Activated CD4-positive, alpha-beta T cell treated with anti-CD3 and anti-CD28 coated beads, Interleukin-2, amount 50 U/mL, for 4 hours (primary cell): ENCODE data around the gene KCNG2.

ENCODE experiments used
- DNase-seq, 2 experiments: peaks; one replicate each; pipeline ENCODE4 v3.0.0-alpha.2; 2020

The KCNG2 gene

DNA sequence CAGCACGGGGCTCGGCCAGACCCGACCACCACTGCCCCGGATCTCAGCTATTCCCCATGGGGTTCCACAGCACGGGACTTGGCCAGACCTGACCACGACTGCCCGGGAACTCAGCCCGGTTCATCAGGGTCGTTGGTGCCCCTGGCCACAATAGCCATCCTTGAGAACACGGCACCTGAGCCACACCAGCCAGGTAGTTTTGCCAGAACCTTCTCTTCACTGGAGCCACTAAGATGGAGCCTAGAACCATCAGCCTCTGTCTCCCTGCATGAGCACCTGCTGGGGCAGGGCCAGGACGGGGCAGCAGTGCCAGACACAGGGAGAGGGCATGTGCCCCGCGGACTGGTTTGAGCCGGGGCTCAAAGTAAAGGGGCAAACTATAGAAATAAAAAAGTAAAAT is 11.4 kb upstream of the KCNG2 start:
- DNase-seq: no peak

DNA sequence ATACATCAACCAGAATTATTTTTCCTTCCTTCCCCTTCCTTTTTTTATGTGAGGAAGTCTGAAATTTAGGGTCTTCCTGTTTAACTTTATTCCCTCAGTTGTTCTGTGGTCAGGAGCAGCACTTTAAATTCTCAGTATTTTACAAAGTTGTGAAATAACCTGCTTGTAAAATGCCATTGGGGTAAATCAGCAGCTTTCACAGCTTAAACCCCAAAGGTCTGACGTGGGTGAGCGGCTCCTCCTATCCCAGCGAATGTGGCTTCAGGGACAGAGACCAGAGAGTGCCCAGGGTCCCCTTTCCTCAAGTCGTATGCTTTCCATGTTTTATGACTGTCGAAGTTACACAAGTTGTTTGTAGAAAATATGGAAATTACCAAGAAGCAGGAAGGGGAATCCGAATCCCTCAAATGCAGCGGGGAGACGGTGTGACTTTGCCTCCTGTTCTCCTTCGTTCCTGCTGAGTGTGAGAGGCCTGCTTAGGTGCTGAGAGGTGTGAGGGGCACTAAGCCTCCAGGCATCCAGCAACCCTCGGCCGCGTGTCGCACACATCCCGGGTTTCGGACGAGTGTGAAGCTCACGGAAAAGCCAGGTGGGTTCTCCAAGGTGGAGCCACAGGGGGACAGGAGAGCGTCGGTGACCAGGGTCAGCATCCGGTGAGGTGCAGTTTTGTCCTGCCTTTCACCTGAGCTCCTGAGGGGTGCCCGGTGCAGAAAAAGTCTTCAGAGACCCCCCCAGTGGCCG is 10.8 kb upstream of the KCNG2 start:
- no peak for DNase-seq

DNA sequence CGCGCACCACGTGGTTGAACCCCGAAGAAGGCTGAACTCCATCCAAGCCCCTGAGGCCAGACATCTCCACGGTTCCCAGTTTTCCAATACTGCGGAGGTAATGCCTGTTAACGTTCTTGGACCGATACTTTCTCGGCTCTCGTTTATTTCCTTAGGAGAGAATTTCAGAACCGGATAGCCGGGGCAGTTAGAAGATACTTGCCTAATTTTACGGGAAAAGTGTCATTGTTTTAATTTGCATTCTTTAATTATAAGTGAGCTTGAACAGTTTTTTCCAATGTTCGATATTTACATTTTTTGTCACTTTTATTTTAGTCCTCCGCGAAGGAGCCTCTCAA is 10.2 kb upstream of the KCNG2 start:
- no peak for DNase-seq

DNA sequence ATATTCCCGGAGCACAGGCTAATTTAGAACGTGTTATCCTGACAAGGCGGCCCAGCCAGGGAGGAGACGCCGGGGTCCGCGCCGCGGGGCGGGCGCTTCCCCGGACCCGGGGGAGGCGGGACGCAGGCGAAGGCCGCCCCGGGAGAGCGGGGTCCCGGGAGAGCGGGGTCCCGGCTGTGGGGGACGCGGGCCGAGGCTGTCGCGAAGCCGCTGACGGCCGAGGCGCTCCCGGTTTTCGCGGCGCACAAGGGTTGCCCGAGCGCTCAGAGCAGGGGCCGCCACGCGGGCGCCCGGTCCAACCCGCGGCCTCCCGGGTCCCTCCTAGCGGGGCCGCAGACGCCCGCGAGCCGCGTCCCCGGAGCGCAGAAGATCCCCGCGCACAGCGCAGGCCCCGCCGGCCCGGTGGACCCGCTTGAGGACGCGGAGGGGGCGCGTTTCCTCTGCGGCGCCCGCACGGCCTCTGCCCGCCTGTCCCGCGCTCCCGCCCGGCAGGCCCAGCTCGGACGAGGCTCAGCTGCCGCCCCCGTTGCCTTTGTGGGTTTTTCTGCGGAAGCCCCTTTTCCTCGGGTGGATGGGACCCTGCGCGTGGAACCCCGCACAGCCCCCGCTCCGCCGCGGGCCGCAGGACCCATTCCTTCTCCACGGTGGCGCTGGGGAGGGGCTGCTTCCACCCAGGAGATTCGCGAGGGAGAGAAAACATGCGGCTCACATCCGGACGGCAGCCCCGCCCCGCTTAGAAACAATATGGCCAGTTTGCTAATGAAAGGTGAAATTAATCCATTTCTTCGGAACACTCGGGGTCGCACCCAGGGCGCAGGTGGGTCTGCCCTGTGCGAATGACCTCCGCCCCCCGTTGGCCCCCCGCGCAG is 9.6 kb upstream of the KCNG2 start:
- DNase-seq: no peak

DNA sequence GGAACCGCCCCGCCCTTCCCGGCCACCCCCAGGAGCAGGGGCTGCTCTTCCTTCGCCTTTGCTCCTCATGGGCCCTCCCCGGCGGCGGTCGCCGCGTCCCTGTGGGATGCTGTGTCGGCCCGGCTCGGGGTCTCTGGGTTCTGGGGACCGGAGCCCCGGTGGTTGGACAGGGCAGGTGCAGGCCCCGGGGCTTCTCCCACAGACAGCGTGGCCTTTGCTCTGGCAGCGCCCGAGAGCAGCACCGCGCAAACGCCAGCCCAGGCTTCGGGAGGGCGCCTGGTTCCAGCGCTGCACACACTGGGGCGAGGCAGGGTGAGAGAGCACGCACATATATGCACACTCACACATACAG is 9.0 kb upstream of the KCNG2 start:
- DNase-seq: no peak

DNA sequence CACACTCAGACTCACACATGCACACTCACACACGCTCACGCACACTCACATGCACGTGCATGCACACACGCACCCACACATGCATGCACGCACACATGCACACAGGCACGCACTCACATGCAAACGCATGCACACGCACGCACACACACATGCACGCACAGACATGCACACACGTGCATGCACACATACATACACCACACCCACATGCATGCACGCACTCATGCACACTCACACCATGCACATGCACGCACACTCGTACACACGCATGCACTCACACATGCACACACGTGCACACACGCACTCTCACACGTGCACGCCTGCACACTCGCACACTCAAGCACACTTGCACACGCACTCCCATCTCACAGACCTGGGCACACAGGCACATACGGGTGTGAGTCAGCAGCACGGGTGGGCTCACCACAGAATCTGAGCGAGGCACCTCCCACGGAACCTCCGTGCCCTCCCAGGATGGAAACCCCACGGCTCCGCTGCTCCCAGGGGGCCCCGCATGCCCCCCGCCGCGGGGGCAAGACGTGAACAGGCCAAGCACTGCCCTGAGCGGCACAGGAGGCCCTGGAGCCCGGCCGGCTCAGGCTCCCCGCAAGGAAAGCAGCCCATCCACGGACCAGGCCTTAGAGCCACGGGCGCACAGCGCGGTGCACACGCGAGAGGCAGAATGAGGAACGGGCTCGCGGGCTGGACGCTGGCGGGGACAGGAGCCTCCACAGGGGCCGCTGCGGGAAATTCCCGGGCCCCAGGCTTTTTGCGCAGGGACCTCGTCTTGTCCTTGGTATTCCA is 8.4 kb upstream of the KCNG2 start:
- DNase-seq: no peak

DNA sequence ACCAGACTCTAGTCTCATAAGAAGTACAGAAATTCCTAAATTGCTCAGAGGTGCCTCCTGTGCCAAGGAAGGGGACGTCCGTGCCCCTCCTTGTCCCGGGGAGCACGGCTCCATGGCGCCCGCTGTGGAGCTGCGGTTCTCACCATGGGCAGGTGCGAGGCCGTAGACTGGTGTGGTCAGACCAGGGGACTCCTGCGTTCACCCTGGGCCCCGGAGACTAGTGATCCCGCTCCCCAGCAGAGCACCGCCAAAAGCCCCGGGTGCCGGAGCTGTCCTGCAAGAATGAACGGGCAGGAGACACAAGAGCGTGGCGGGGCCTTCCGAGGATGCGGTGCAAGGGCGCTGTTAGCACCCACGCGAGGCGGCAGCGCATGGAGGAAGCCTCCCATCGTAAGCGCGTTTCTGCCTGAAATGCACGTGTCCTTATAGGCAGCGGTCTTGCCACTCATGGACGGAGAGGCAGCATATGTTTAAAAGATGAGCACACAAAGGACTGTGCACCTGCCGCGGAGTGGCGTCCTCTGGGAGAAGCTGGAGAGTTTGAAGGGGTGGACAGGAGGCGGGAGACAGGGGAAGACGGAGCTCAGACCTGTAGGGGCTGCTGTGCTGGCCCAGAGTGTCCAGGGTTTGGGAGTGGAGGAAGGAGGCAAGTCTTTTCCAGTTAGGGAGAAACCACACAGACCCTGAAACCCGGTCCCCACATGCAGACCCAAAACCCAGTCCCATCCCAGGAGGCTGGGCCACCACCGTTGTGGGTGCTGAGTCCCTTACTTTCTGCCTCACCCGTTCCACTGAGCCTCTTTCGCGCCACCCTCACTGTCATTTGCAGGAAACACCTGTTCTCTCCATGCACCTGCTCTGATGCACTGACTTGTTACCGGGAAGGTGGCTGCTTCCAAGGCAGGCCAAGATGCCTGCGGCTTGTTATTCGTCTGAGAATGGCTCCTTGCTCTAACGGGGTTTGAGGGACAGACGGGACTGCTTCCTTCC is 7.5 kb upstream of the KCNG2 start:
- no peak for DNase-seq

DNA sequence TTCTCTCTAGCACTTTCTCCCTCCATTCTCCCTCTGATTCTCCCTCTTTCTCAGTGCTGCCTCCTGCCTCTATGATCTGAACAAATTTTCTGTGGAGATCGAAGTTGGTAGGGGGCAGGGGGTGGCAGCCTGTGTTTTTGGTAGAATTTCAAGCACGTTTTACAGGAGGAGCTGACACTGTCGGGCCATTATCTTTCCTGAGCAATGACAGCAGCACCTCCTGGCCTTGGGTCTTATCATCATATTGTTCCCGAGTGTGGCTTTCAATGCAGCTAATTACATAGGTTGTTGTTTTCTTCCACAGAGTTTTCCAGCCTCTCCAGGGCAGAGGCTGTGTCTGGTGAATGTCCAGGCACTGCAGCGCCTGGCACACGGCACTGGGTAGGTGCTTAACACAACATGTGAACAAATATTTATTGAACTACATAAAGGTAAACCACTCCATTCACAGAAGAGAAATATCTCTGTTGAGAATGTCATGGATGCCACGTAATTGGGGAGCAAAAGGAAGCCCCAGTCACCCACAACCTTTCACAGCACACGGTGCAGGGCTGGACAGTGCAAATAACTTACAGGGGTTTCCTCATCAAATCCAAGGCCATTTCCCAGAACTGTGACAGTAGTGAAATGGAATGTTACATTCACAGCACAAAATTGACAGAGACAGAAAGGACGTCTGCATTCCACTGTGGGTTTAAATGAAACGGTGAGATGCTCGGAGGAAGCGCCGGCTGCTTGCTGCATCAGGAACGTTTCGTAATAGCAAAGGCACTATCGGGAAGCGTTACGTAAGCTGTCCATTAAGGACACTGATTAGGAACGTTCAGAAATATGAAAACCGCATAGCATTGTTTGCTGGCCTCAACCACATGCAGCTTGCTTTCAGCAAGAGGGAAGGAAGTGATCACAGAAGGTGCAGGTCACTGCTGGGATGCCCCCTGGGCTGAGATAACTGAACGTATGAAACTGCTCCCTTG is 6.5 kb upstream of the KCNG2 start:
- no peak for DNase-seq

DNA sequence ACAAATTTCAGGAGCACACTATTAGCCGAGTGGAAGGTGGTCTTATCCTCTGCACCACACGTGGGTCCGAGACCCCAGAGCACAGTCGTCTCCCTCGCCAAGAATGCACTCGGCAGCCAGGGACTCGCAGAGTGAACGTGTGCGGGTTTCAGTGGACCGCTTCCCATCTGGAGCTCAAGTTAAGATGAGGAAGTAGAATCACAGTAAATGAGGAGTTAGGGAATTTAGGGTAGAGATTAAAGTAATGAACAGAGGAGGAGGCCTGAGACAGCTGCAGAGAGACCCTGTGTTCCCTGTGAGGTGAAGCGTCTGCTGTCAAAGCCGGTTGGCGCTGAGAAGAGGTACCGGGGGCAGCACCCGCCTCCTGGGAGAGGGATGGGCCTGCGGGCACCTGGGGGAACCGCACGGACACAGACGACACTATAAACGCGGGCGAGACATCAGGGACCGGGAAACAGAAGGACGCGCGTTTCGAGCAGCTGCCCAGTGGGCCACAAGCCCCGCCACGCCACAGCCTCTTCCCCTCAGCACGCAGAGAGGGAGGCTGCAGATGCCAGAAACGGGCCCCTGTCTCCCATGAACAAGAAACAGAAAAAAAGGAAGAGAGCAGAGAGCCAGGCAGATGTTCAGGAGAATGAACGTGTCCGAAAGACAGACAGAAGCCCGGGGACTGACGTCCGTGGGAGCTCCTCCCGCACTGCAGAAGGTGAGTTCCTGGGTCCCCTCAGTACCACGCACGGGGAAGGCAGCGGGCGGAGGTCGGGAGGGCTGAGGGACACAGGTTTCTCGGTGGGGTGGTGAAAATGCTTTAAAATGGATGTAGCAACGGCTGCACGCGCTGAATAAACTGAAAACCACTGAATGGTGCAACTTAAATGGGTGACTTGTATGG is 5.4 kb upstream of the KCNG2 start:
- no peak for DNase-seq

DNA sequence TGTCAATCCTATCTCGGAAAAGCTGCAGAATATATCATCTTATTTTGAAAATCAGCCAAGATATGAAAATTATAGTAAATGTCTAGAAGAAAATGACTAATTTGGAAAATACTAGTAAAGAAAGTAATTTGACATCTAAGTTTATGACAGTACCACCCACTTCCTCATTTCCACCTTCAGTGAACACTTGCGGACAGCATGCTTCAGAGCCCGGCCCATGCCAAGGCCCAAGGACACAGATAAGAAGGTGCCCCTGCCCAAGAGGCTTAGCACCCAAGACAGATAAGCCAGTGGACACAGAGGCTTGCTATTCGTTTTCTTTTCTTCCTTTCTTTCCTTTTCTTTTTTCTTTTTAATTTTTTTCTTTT is 4.8 kb upstream of the KCNG2 start:
- DNase-seq: no peak

DNA sequence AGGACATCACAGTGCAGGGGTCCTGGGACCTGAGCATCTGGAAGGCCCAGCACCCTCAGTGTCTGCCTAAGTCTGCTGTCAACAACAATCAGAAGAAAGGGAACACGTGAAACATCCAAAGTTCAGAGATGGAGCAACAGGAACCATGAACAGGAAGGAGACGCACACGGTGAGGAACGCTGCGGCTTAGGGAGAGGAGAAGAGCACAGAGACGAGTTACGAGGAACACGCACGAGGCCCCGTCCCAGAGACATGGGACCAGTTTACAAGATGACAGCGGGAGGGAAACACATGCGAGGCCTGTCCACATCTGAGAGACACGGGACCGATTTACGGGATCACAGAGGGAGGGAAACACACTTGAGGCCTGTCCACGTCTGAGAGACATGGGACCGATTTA is 2.9 kb upstream of the KCNG2 start:
- DNase-seq: no peak

DNA sequence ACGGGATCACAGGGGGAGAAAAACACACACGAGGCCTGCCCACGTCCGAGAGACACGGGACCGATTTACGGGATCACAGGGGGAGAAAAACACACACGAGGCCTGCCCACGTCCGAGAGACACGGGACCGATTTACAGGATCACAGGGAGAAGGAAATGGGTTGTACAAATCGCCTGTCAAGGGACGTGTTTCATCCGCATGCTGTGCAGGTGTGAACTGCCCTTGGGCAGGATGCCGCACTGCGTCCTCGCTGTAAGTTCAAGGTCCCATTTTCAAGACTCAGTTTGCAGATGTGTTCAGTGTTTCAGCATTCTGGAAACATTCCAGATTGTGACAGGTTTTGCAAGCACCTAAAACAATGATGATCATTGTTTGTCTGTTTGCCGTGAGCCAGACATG is 2.3 kb upstream of the KCNG2 start:
- no peak for DNase-seq

DNA sequence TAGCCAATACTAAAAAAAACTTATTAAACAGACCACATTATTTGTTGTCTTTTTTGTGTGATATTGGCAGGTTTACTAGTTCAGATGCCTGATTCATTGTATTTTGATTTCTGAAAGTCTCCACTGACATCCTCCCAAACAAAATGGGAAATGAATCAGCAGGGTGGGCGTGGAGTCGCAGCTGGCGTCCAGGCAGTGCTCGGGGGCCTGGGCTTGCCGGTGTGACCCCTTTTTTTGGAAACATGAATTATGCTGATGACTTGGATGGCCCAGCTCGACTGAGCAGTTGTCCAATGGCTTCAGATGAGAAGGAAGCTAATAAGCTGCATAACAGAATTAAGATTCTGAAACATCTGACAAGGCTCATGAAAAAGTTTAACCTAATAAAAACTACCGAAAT is 1.7 kb upstream of the KCNG2 start:
- DNase-seq: no peak

DNA sequence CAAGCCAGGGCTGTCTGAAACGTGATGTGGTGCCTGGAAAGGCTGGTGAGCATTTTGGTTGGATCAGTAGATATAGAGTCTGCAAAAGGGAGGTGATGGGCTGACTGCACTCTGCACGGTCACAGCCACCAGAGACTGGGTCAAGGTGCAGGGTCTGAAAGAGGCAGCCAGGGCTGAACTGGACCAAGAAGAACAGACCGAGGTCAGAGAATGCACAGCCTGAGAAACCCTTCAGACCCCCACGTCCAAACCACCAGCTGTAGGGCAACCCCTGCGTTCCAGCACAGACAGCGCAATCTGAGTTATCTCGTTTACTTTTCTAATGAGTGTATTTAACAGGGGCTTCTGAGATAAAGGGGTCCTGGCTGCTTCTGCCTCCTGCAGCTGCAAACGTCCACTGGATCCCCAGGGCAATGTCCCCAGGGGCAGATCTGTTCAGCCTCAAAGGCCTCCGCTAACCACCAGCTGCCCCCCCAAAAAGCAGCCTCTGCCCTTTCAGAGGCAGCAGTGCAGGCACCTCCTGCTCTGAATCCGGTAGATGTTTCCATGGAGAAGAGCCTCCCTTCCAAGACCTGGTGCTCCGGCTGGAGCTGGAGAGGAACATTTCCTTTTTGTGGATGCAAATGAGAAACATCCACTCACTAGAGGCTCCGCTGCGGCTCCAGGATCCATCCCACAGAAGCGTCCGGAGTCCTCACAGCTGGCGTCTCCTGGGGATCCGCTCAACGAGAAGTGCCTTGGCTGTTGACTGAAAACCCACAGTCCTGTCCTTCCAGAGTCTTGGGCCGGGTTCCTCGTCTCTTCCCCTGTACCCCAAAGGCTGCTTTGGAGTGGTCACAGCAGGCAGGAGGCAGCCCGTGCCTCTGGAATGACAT is 970 bp upstream of the KCNG2 start:
- DNase-seq: no peak

DNA sequence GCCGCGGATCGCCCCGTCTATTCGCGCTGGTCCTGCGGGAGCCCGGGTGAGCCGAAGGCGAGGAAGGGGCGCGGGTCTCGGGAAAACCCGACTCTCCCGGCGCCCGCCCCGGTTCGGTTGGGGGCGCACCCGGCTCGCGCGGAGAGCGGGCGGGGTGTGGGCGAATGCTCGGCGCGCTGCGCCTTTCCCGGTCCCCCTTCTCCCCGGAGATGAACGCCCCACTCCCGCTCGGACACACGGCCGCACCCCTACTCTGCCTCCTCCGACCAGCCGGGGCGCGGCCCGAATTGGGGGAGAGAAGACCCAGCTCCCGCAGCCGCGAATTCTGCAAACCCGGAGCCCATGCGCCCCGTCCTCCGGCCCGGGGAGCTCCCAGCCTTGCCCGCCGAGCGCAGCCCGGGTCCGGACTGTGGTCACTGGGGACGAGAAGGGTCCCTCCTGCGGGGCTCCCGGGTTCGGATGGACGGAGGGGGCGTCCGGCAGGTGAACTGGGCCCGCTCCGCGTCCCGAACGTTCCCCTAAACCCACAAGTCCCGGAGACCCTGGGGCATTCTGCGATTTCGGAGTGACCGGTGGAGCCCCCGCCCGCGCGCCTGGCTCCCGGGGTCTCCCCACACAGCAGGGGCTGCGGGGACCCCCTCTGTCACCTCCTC is 734 bp downstream of the KCNG2 start:
- no peak for DNase-seq

DNA sequence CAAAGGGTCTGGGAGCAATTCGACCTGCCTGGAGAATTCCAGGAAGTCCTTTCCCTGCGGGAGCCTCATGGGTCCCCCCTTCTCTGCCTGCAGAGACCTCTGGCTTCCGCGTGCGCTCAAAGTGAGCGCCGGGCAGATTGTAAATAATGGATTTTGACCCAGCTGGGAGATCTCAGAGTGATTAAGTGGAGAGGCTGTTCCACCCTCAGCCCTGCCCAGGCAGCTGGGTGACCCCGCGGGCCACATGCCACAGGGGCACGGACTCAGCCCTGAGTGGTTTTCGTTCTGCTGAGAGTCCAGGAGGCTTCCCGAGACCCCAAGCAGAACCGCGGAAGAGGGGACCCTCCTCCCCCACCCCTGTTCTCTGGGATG is 1.2 kb downstream of the KCNG2 start:
- no peak for DNase-seq

DNA sequence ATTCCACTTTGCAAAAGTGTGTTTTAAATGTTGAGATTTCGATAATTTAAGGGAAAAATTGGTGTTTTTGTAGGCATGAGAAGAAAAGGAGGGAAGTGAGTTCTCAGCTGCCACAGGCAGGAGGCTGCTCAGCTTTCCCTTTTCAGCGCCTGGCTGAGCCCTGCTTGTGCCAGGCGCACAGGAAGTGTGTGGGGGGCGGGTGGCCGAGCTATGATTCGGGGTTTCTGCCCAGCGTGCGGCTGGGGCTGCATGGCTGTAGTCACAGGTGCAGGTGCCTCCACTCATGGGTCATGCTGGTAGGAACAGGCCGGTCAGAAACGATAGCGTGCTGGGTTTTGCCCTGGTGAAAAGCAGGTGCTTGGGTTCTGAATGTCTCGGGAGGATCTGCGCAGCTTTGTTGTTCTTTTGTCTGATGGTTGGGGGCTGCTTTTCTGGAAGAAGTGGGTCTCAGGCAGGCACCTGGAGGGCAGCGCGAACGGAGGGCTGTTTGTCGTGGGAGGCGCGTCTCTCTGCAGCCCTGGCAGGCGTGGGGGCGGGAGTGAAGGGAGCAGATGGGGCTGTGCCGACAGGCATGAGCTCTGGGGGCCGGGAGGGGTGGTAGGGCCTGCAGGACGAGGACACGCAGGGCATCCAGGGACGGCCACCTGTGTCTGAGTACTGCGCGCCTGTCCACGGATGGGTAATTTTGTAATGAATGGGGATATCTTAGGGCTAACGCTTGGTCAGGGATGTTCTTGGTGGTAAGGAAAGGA is 2.1 kb downstream of the KCNG2 start:
- DNase-seq: no peak
